ENCODE data around the gene PDZD8. TPM values are rescaled to one million over a fixed set of nuclear protein-coding genes. Genes with fewer than 3 reads are reported as not detected.
A peak's percentile ranks its signal among the peaks of the same experiment; 100 is the strongest.

Gene PDZD8
- total RNA-seq, 2 experiments from 2014 or later: 10.9 to 13.4 TPM

- DNase-seq: no peak
- peaks cover 27% of the 10 kb centered on the region for H3K4me1 Mint-ChIP-seq
- ChIA-PET POLR2A (no interaction called here), CTCF (no interaction called here)
- H3K27me3 Mint-ChIP-seq: no peaks in the 10 kb centered on the region
- H3K9me3 Mint-ChIP-seq: no peaks in the 10 kb centered on the region
- H3K27ac Mint-ChIP-seq: peak overlapping the region; percentile 14
- peaks cover 3% of the 10 kb centered on the region for H3K36me3 Mint-ChIP-seq (ENCODE audit: low read depth)
- H3K4me3 Mint-ChIP-seq: no peak overlapping the region
These were observed 21.6 kb downstream of the PDZD8 start for GRCh38 chr10:117353684-117354083.

DNA sequence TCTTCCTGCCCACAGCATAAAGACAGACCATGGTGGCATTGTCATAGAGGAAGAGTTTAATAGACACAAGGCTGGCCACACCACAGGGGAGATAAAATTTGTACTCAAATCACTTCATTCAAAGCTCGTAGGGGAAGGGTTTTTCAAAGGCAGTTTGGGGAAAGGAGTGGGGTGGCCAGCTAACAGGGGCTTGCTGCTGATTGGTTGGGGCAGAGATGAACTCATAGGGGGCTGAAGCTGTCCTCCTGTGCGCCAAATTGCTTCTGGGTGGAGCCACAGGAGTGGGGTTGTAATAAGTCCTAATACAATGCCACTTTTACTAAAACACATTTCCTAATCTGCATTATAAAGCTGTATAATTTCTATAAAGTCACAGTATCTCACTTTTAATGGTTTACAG, 22.5 kb downstream of the PDZD8 start:
- ChIA-PET POLR2A (interaction anchor here (0.7 kb wide), 1 partner anchor 387 kb away, joined by 3 read pairs; no protein-coding TSS in a partner anchor), CTCF (no interaction called here)
- H3K36me3 Mint-ChIP-seq (ENCODE audit: low read depth): peaks cover 3% of the 10 kb centered on the region
- no peaks in the 10 kb centered on the region for H3K9me3 Mint-ChIP-seq
- peaks cover 25% of the 10 kb centered on the region for H3K4me1 Mint-ChIP-seq
- no peak overlapping the region for H3K4me3 Mint-ChIP-seq
- DNase-seq: no peak
- no peaks in the 10 kb centered on the region for H3K27me3 Mint-ChIP-seq
- no peak overlapping the region for H3K27ac Mint-ChIP-seq

- Mint-ChIP-seq H3K36me3 (ENCODE audit: low read depth) (peaks cover 3% of the 10 kb centered on the region), H3K4me1 (peaks cover 25% of the 10 kb centered on the region), H3K9me3 (no peaks in the 10 kb centered on the region), H3K27me3 (no peaks in the 10 kb centered on the region), H3K4me3 (no peak overlapping the region), H3K27ac (no peak overlapping the region)
- no peak for DNase-seq
- ChIA-PET CTCF (interaction anchor here (0.9 kb wide), 1 partner anchor 10 kb away, joined by 3 read pairs; no protein-coding TSS in a partner anchor), POLR2A (interaction anchor here (0.7 kb wide), 1 partner anchor 29 kb away, joined by 3 read pairs; no protein-coding TSS in a partner anchor)
These were observed 23.2 kb downstream of the PDZD8 start for GRCh38 chr10:117351996-117352395.

DNA sequence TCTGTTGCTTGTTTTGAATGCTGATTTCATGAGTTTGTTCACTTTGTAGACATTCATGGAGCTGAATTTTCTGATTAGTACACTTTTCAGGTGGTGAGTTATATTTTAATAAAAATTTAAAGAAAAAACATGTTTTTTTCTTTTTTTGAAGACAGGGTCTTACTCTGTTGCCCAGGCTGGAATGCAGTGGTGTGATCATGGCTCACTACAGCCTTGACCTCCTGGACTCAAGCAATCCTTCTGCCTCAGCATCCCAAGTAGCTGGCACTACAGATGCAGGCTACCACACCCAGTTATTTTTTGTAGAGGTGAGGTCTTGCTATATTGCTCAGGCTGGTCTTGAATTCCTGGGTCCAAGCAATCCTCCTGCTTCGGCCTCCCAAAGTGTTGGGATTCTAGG, 23.7 kb downstream of the PDZD8 start:
- no peak overlapping the region for H3K4me3 Mint-ChIP-seq
- no peak overlapping the region for H3K27ac Mint-ChIP-seq
- H3K9me3 Mint-ChIP-seq: no peaks in the 10 kb centered on the region
- POLR2A ChIA-PET: interaction anchor here (0.7 kb wide), 1 partner anchor 28 kb away, joined by 3 read pairs; no protein-coding TSS in a partner anchor
- H3K4me1 Mint-ChIP-seq: peaks cover 25% of the 10 kb centered on the region
- H3K36me3 Mint-ChIP-seq (ENCODE audit: low read depth): peaks cover 3% of the 10 kb centered on the region
- H3K27me3 Mint-ChIP-seq: no peaks in the 10 kb centered on the region
- DNase-seq: no peak
- CTCF ChIA-PET: interaction anchor here (0.7 to 0.9 kb wide), 2 partner anchors 10 to 12 kb away, joined by 3 read pairs; no protein-coding TSS in a partner anchor

GRCh38 chr10:117350909-117351308, 24.3 kb downstream of the PDZD8 start:
- POLR2A ChIA-PET: no interaction called here
- H3K9me3 Mint-ChIP-seq: no peaks in the 10 kb centered on the region
- DNase-seq: no peak
- no peak overlapping the region for H3K4me3 Mint-ChIP-seq
- peaks cover 3% of the 10 kb centered on the region for H3K36me3 Mint-ChIP-seq (ENCODE audit: low read depth)
- H3K4me1 Mint-ChIP-seq: peaks cover 25% of the 10 kb centered on the region
- H3K27ac Mint-ChIP-seq: no peak overlapping the region
- CTCF ChIA-PET: interaction anchor here (0.7 to 1.2 kb wide), 3 partner anchors 9 to 17 kb away, joined by 3 to 5 read pairs (median 3); no protein-coding TSS in a partner anchor
- H3K27me3 Mint-ChIP-seq: no peaks in the 10 kb centered on the region

GRCh38 chr10:117348236-117348635, 27.0 kb downstream of the PDZD8 start:
- no peak for DNase-seq
- no peaks in the 10 kb centered on the region for H3K9me3 Mint-ChIP-seq
- H3K4me3 Mint-ChIP-seq: no peak overlapping the region
- H3K4me1 Mint-ChIP-seq: peaks cover 23% of the 10 kb centered on the region
- H3K27ac Mint-ChIP-seq: no peak overlapping the region
- ChIA-PET CTCF (no interaction called here), POLR2A (no interaction called here)
- peaks cover 6% of the 10 kb centered on the region for H3K36me3 Mint-ChIP-seq (ENCODE audit: low read depth)
- no peaks in the 10 kb centered on the region for H3K27me3 Mint-ChIP-seq

GRCh38 chr10:117346574-117346973, 28.7 kb downstream of the PDZD8 start:
- Mint-ChIP-seq H3K4me1 (peaks cover 32% of the 10 kb centered on the region), H3K27ac (no peak overlapping the region)
- CTCF ChIA-PET: interaction anchor here (1.1 kb wide), 1 partner anchor 9 kb away, joined by 3 read pairs; no protein-coding TSS in a partner anchor

GRCh38 chr10:117345143-117345542, 30.1 kb downstream of the PDZD8 start:
- peaks cover 13% of the 10 kb centered on the region for H3K36me3 Mint-ChIP-seq (ENCODE audit: low read depth)

More at GRCh38 chr10:117346574-117346973, 28.7 kb downstream of the PDZD8 start:
- DNase-seq: no peak
- Mint-ChIP-seq H3K27me3 (no peaks in the 10 kb centered on the region), H3K36me3 (ENCODE audit: low read depth) (peaks cover 8% of the 10 kb centered on the region), H3K9me3 (no peaks in the 10 kb centered on the region), H3K4me3 (no peak overlapping the region)
- POLR2A ChIA-PET: no interaction called here

DNA sequence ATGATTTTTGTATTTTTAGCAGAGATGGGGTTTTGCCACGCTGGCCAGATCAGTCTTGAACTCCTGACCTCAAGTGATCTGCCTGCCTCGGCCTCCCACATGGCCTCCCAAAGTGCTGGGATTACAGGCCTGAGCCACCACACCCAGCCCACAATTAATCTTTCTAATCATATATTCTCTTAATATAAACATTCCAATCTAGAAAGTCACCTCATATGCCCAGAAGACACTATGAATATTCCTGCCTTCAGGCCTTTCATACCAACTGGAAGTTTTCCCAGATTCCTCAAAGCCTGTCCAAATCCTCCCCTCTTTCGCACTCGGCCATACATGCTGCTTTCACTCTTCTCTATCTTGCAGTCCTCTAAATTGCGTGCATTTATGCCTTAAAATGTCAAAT, 32.6 kb downstream of the PDZD8 start:
- Mint-ChIP-seq H3K4me3 (no peak overlapping the region), H3K4me1 (peaks cover 31% of the 10 kb centered on the region), H3K27ac (peak overlapping the region; percentile 73), H3K9me3 (no peaks in the 10 kb centered on the region), H3K36me3 (ENCODE audit: low read depth) (peaks cover 18% of the 10 kb centered on the region), H3K27me3 (no peaks in the 10 kb centered on the region)
- CTCF ChIA-PET: interaction anchor here (0.9 kb wide), 1 partner anchor 9 kb away, joined by 3 read pairs; no protein-coding TSS in a partner anchor
- DNase-seq: no peak
- POLR2A ChIA-PET: no interaction called here

More at GRCh38 chr10:117345143-117345542, 30.1 kb downstream of the PDZD8 start:
- POLR2A ChIA-PET: no interaction called here
- no peak overlapping the region for H3K4me3 Mint-ChIP-seq
- peaks cover 31% of the 10 kb centered on the region for H3K4me1 Mint-ChIP-seq
- no peak for DNase-seq
- no peak overlapping the region for H3K27ac Mint-ChIP-seq
- H3K9me3 Mint-ChIP-seq: no peaks in the 10 kb centered on the region
- H3K27me3 Mint-ChIP-seq: no peaks in the 10 kb centered on the region
- CTCF ChIA-PET: no interaction called here

GRCh38 chr10:117341061-117341460, 34.2 kb downstream of the PDZD8 start:
- POLR2A ChIA-PET: no interaction called here
- CTCF ChIA-PET: no interaction called here
- H3K36me3 Mint-ChIP-seq (ENCODE audit: low read depth): peaks cover 23% of the 10 kb centered on the region
- H3K4me3 Mint-ChIP-seq: no peak overlapping the region
- H3K4me1 Mint-ChIP-seq: peaks cover 31% of the 10 kb centered on the region
- no peaks in the 10 kb centered on the region for H3K9me3 Mint-ChIP-seq
- H3K27ac Mint-ChIP-seq: no peak overlapping the region
- no peak for DNase-seq
- no peaks in the 10 kb centered on the region for H3K27me3 Mint-ChIP-seq

DNA sequence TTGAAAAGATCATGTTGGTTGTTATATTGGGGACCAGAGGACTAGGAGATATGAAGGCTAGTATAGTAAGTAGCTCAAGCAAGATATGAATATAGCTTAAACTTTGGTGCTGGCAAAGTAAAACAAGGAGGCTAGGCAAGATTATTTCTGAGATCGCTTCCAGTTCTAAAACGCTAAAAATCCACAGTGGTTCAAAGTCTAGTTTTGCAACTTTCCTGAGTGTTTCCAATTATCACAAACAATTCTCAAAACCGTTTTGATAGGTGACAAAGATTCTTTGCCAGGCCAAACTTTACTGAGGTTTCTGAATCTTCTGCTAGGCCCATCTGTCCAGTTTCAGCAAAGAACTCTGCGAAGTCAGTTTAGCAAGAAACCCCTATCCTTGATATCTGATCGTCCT, 35.3 kb downstream of the PDZD8 start:
- Mint-ChIP-seq H3K4me3 (no peak overlapping the region), H3K27ac (no peak overlapping the region), H3K4me1 (peaks cover 24% of the 10 kb centered on the region), H3K36me3 (ENCODE audit: low read depth) (peaks cover 30% of the 10 kb centered on the region), H3K27me3 (no peaks in the 10 kb centered on the region), H3K9me3 (no peaks in the 10 kb centered on the region)
- no peak for DNase-seq
- ChIA-PET POLR2A (no interaction called here), CTCF (interaction anchor here (0.7 kb wide), 2 partner anchors 10 to 11 kb away, joined by 3 read pairs; no protein-coding TSS in a partner anchor)

DNA sequence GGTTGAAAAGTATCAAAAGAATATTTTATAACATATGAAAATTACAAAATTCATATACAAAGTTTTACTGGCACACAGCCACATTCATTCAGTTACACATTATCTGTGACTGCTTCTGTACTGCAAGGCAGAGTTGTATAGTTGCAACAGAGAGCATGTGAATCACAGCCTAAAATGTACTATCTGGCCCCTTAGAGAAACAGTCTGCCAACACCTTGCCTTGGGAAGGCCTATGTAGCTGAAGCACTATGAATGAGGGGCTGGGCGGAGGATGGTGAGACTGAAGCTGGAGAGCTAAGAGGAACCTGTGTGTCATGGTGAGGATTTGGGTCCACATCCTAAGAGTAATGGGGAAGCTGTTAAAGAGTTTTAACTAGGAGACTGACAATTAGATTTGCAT, 35.7 kb downstream of the PDZD8 start:
- Mint-ChIP-seq H3K27ac (no peak overlapping the region), H3K9me3 (peaks cover 3% of the 10 kb centered on the region), H3K27me3 (no peaks in the 10 kb centered on the region), H3K4me1 (peaks cover 23% of the 10 kb centered on the region), H3K36me3 (ENCODE audit: low read depth) (peaks cover 34% of the 10 kb centered on the region), H3K4me3 (no peak overlapping the region)
- no peak for DNase-seq
- ChIA-PET CTCF (interaction anchor here (0.7 kb wide), 2 partner anchors 10 to 12 kb away, joined by 3 read pairs; no protein-coding TSS in a partner anchor), POLR2A (no interaction called here)

GRCh38 chr10:117334926-117335325, 40.3 kb downstream of the PDZD8 start:
- Mint-ChIP-seq H3K9me3 (peaks cover 6% of the 10 kb centered on the region), H3K36me3 (ENCODE audit: low read depth) (peaks cover 29% of the 10 kb centered on the region), H3K27me3 (no peaks in the 10 kb centered on the region), H3K27ac (no peak overlapping the region), H3K4me3 (no peak overlapping the region), H3K4me1 (no peaks in the 10 kb centered on the region)
- POLR2A ChIA-PET: no interaction called here
- CTCF ChIA-PET: no interaction called here
- DNase-seq: no peak

GRCh38 chr10:117334066-117334465, 41.2 kb downstream of the PDZD8 start:
- Mint-ChIP-seq H3K27me3 (no peaks in the 10 kb centered on the region), H3K27ac (no peak overlapping the region), H3K36me3 (ENCODE audit: low read depth) (peaks cover 25% of the 10 kb centered on the region), H3K9me3 (peaks cover 6% of the 10 kb centered on the region), H3K4me1 (no peaks in the 10 kb centered on the region), H3K4me3 (no peak overlapping the region)
- POLR2A ChIA-PET: no interaction called here
- DNase-seq: no peak
- CTCF ChIA-PET: no interaction called here

Data from activated CD4-positive, alpha-beta T cell treated with anti-CD3 and anti-CD28 coated beads, Interleukin-2, amount 10 ng/mL, durations not matched to agents 7 days and 5 days (primary cell).